GM15510 (cell line): Measurements from ENCODE around the gene SEMA3D.

ENCODE experiments used
- POLR2A ChIP-seq: IDR thresholded peaks from 3 replicates; pipeline ENCODE4 v1.6.1; 2011; ENCODE audit warnings: borderline replicate concordance; ENCODE audit not compliant: insufficient read length; ENCODE audit errors: extremely low read depth

The SEMA3D gene

DNA sequence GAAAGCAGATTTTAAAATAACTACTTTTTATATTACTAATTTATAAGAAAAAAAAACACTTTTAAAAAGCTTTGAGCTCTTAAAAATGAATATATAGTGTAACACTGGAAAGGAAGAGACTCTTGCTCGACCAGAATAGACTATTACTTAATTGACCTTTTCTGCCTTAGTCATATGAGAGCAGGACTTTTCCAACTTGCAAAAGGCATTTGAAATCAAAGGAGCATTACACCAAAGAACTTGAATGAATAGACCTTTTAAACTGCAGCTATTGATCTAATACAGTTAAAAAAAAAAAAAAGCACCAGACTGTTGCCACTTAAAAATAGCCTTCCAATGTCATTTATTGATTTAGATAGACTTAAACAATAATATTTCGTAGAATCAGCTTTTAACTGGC lies 17.2 kb upstream of the SEMA3D start:
- no peak for TF ChIP-seq POLR2A

DNA sequence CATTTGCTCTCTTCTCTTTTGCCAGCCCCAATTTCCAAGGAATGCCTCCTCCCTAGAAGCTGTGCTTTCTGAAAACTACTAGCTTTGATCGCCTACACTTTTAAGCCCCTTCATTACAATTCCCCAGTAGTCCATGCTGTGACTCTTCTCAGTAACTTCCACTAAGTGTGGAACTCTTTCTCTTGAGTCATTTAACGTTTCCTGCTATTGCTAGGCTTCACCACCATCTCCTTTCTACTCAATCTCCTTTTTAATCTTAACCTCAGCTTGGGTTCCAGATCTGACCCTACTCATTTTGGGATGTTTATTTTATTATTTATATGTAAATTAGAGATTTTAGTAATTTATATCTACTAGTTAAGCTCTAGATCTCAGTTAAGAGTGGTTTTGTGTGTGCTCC lies 14.4 kb upstream of the SEMA3D start:
- no peak for TF ChIP-seq POLR2A

DNA sequence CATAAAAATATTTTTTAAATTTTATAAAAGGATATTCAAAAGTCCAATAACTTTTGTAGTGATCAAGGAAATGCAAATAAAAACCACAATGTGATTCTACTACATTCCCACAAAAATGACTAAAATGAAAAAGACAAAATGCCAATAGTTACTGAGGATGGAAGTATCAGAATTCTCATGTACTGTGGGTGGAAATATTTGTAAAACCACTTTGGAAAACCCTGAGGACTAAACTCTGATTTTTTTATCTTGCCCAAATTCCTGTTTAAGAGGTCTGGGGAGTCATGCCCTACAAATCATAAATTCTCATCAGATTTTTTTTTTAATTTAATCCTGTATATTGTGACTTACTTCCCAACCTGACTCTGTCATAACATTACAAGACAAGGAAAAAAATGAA lies 9.8 kb upstream of the SEMA3D start:
- TF ChIP-seq POLR2A = no peak

DNA sequence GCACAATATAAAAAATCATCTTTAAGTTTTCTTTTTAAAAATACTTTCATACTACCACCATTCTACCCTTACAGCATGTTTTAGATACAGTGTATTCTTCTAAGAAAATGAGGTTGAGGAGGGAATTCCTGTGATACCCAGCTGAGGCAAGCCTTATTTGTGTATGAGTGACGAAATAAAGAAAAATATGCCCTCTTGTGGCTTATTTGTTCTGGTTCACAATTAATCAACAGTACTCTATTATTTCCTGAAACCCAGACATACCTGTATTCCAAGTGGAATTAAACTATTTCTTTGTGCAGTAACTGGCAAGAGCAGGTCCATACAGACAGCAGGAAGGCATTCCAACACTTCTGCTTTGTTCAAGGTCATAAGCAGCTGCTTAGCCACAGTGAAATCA lies 4.5 kb upstream of the SEMA3D start:
- TF ChIP-seq POLR2A = no peak

DNA sequence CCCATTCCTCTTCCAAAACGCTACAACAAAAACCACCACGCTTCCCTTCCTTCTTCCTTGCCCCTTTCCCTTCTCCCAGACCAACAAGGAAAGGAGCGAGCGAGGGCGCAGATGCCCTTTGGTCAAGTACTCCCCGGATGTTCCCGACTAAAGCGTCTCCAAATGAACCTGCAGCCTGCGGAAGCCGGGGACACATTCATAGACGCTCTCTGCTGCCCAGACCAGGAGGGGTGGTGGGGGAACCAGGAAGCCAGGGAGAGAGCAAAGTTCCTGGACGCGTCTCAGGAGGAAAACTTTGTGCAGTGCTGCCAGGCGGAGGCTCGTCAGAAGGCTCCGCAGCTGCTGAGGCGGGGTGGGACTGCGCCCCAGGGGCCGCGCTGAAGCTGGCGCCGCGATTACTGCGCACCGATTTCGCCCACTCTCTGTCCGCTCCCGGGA lies 754 bp downstream of the SEMA3D start:
- no peak for TF ChIP-seq POLR2A

DNA sequence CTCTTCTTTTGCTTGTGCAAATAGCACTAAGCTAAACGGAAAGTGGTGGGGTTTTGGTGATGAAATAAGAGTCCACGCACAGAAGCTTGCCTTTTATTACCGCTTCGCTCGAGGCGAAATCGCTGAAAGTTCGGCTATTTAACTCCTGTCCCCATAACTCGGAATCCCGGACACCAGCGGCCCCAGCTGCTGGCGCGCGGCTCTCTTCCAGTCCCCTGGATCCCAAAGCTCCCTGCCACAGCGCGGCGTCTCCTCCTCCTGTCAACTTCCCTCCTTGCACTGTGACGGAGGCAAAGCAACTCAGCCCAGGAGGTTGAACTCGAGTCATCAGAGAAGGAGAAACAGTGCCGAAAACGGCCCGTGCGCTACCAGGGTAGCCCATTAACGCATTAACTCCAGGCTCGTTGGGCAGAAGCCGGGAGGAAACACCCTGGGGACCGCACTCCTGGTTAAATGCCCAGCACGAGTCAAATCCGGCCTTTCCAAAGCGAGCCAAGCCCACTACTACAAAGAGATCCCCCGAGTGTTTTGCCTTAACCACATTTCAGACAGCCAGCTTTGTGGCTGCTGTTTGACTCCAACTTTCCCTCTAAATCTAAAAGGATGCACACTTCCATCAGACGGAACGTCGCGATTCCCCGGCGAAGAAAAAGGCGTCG lies 1.3 kb downstream of the SEMA3D start:
- TF ChIP-seq POLR2A = no peak

DNA sequence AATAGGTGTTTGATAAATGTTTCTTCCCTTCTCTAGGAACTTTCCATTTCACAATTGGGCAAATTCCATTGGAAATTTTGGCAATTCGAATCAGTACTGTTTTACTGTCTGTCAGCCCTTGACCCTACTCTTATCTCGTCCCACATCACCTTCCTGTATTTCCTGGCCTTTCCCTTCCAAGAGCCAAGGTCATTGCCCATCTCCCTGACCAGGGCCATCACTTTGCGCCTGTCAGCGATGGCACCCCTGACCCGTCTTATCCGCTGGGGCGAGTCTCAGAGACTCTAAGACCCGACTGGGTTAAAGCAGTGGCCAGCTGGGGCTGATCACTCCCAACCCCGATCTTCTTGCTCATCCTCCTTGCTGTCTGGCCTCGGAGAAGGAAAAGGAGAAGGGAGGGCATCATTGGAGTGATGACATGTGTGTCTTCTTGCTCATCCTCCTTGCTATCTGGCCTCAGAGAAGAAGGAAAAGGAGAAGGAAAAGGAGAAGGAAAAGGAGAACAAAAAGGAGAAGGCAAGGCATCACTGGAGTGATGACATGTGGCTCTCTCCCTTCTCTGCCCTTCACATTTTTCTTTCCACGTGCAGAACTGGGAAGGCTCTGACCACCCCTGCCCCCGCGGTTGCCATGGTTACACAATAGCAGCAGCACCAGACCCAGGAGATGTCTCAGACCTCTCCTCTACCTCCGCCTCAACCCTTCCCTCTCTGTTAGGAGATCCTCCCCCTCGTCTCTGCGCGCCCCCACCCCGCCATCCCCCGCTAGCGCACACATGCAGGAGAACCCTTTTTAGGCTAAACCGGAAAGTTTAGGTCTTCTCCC lies 2.0 kb downstream of the SEMA3D start:
- no peak for TF ChIP-seq POLR2A

DNA sequence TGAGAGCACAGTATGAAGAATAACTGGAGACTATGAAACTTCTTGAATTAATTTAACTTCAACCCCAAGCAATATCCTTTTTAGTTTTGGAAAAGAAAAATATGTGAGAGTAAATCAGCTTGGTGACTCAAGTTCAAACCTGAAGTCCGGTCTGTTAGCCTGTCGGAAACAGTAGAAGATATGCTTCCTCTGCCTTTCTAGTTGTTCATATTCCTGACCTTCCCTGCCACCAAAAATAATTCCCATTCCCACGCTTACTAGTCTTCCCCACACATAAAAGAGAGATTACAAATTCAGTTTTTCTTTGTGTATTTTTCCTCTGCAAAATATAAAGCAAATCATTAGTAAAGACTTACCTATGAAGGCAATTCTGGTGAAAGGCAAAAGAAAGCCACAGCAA lies 3.6 kb downstream of the SEMA3D start:
- no peak for TF ChIP-seq POLR2A

DNA sequence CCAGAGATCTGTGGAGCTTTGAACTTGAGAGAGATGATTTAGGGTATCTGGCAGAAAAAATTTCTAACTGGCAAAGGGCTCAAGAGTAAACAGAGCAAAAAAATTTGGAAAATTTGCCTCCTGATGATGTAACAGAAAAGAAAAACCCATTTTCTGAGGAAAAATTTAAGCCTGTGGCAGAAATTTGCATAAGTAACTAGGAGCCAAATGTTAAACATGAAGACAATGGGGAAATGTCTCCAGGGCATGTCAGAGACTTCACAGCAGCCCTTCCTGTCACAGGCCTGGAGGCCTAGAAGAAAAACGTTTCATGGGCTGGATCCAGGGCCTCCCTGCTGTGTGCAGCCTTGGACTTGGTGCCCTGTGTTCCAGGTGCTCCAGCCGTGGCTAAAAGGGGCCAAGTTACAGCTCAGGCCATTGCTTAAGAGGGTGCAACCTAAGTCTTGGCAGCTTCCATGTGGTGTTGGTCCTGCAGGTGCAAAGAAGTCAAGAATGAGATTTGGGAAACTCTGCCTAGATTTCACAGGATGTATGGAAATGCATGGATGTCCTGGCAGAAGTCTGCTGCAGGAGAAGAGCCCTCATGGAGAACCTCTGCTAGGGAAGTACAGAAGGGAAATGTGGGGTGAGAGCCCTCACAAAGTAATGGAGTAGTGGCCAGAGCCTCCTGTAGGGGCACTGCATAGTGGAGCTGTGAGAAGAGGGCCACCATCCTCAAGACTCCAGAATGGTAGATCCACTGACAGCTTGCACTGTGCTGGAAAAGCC lies 8.1 kb downstream of the SEMA3D start:
- no peak for TF ChIP-seq POLR2A

DNA sequence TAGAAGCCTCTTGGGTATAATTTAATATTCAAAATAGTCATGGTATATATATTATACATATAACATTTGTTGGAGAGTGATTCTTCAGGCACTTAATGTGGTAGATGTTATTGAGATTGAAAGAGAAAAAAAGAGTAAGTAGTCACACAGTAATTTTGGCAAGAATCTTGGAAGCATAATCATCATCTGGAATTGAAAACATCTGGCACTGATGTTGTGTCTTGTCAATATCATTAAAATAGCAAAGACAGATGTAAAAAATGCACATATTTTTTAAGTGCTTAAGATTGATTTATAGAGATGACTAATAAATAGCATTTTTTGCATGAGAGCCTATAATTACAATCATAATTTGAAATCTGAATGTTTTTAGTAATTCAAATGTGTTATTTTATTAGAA lies 9.5 kb downstream of the SEMA3D start:
- TF ChIP-seq POLR2A = no peak

DNA sequence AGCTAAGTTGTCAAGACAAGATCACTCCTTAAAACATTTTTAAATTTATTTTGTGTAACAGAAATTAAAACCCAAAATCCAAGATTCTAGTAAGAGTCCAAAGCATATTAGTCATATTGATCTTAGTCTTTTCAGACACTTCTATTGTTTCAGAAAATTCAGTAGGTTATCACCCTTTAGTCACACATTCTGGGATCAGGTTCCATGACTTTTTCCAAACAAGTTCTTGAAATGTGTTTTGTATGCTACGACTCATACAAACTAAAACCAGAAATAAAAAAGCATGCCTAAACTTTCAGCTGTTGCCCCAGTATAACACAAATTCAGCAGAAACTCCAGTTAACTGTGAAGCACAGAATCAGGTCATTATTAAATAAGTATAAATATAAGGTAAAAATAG lies 10.7 kb downstream of the SEMA3D start:
- TF ChIP-seq POLR2A = no peak

DNA sequence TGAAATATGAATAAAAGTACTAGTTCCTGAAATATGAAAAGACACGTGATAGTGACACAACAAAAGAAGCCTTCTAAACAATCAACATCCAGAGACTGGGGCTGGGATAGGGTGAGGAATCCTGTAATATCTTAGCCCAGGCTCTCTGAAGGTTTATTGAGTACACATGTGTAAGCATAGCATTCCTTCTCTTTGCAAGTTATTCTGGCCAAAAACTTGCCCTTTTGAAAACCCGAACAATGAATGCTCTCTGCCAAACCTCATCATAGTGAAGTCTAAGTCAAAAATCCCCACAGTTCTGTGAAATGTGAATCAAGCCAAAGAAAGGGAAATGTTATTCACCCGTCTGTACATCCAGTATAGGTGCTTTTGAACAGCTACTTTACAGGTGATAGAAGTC lies 11.6 kb downstream of the SEMA3D start:
- TF ChIP-seq POLR2A = no peak

DNA sequence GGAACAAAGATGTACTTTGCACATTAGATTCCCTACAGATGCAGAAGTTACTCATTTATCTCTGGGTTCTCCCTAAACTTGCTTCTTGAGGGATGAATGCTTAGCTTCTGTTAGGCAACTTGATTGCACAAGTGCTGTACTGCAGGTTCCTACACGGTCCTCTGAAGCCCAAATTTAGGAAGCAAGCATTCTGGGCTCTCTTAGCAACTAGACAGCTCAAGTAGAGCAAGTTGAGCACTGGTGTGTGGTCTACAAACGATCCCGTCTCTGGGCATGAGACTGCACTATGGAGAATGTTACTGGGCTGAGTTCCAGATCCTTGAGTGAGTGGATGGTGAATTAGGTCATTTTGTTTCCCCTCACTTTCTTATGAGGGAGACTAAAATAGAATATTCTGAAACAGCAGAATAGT lies 14.3 kb downstream of the SEMA3D start:
- no peak for TF ChIP-seq POLR2A

DNA sequence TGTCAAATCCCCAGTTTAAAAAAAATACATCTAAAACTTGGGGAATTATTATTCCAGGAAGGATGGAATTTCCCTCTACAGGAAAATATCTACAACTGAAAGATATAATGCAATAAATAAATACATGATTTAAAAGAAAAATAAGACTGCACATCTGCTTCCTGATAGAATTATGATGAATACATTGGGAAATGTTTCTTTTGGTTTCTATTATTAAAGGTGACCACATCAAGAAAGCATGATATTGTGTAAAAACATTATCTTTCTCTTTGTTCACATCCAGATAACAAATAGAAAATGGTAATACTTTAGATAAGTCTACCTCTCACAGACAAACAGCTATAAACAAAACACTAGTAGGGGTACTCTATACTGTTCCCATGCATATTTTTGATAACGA lies 19.2 kb downstream of the SEMA3D start:
- no peak for TF ChIP-seq POLR2A

DNA sequence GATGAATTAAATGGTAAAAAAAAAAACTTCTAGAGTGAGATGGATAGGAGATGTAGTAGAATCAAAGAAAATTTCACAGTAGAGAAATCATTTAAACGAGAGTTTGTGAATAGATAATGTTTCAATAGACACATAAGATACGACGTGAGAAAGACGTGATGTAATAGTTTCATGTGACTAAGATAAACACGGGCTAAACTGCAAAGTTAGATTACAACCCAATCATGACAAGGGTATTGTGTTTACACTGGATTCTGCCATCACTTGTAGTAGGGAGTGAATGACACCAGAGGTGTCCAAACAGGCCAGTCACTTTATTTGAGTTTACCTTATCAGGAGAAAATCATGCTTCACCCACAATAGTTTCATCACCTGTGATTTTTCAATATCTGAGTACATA lies 21.6 kb downstream of the SEMA3D start:
- TF ChIP-seq POLR2A = no peak
